ENCODE measurements around the gene MYBBP1A.

Gene MYBBP1A

GRCh38 chr17:4551796-4552525, 3.2 kb downstream of the MYBBP1A start:
- H3K36me3 ChIP-seq (ENCODE audit: control insufficient read depth in 4 of 4, insufficient read depth in 4 of 4, low read length in 3 of 4), result peaks cover 4 to 68% (median 55%) of the 10 kb centered on the region in 4 experiments
- POLR2A ChIA-PET, result no interaction called here
- WGBS (ENCODE audit: insufficient coverage), result over 99% methylated on average over 23 of the region's 27 CpGs

GRCh38 chr17:4551141-4551540, 4.0 kb downstream of the MYBBP1A start:
- WGBS (ENCODE audit: insufficient coverage), result 82% methylated on average over 5 of the region's 8 CpGs
- ChIA-PET POLR2A (no interaction called here), CTCF (interaction anchor here (1.2 to 5.4 kb wide), 6 partner anchors 12 to 74 kb away, joined by 3 to 18 read pairs (median 6); no protein-coding TSS in a partner anchor)
- Histone ChIP-seq H3K27me3 (replicated peaks in 2 of 5; ENCODE audit: control insufficient read depth in 4 of 5, insufficient read depth in 5 of 5, low read length in 4 of 5) (no peaks in the 10 kb centered on the region), H3K9me3 (ENCODE audit: control extremely low read depth in 1 of 5, control insufficient read depth in 4 of 5, insufficient read depth in 2 of 5, low read depth in 1 of 5, low read length in 4 of 5) (no peaks in the 10 kb centered on the region), H3K36me3 (ENCODE audit: control insufficient read depth in 4 of 4, insufficient read depth in 4 of 4, low read length in 3 of 4) (peaks cover 4 to 75% (median 61%) of the 10 kb centered on the region in 4 experiments), H3K4me1 (ENCODE audit: control extremely low read depth in 1 of 4, control insufficient read depth in 4 of 4, insufficient read depth in 4 of 4, low read length in 3 of 4) (peaks cover 0 to 24% (median 22%) of the 10 kb centered on the region in 4 experiments), H3K27ac (ENCODE audit: insufficient read depth in 1 of 2, low read depth in 1 of 2, low read length in 2 of 2, poor library complexity in 1 of 2, severe bottlenecking in 2 of 2) (no peak overlapping the region), H3K4me3 (ENCODE audit: control insufficient read depth in 1 of 7, extremely low read depth in 1 of 7, insufficient read depth in 4 of 7, low read depth in 2 of 7, low read length in 6 of 7) (no peak overlapping the region)
- peak; percentile 30 to 63 (median 59) for DNase-seq

More at GRCh38 chr17:4551796-4552525, 3.2 kb downstream of the MYBBP1A start:
- H3K4me3 ChIP-seq (ENCODE audit: control insufficient read depth in 1 of 7, extremely low read depth in 1 of 7, insufficient read depth in 4 of 7, low read depth in 2 of 7, low read length in 6 of 7), result no peak overlapping the region
- DNase-seq, result no peak
- no peaks in the 10 kb centered on the region for H3K9me3 ChIP-seq (ENCODE audit: control extremely low read depth in 1 of 5, control insufficient read depth in 4 of 5, insufficient read depth in 2 of 5, low read depth in 1 of 5, low read length in 4 of 5)
- H3K4me1 ChIP-seq (ENCODE audit: control extremely low read depth in 1 of 4, control insufficient read depth in 4 of 4, insufficient read depth in 4 of 4, low read length in 3 of 4), result peaks cover 0 to 26% (median 24%) of the 10 kb centered on the region in 4 experiments
- CTCF ChIA-PET, result interaction anchor here (0.6 to 5.4 kb wide), 10 partner anchors 10 to 199 kb away, joined by 3 to 18 read pairs (median 4); no protein-coding TSS in a partner anchor
- no peaks in the 10 kb centered on the region for H3K27me3 ChIP-seq (replicated peaks in 2 of 5; ENCODE audit: control insufficient read depth in 4 of 5, insufficient read depth in 5 of 5, low read length in 4 of 5)
- no peak overlapping the region for H3K27ac ChIP-seq (ENCODE audit: insufficient read depth in 1 of 2, low read depth in 1 of 2, low read length in 2 of 2, poor library complexity in 1 of 2, severe bottlenecking in 2 of 2)

GRCh38 chr17:4550534-4551039, 4.6 kb downstream of the MYBBP1A start:
- H3K27ac ChIP-seq (ENCODE audit: insufficient read depth in 1 of 2, low read depth in 1 of 2, low read length in 2 of 2, poor library complexity in 1 of 2, severe bottlenecking in 2 of 2), result no peak overlapping the region
- no peak for DNase-seq
- peaks cover 0 to 19% (median 16%) of the 10 kb centered on the region in 4 experiments for H3K4me1 ChIP-seq (ENCODE audit: control extremely low read depth in 1 of 4, control insufficient read depth in 4 of 4, insufficient read depth in 4 of 4, low read length in 3 of 4)
- H3K27me3 ChIP-seq (replicated peaks in 2 of 5; ENCODE audit: control insufficient read depth in 4 of 5, insufficient read depth in 5 of 5, low read length in 4 of 5), result no peaks in the 10 kb centered on the region
- ChIA-PET POLR2A (no interaction called here), CTCF (interaction anchor here (1.2 to 5.4 kb wide), 5 partner anchors 13 to 33 kb away, joined by 4 to 18 read pairs (median 6); no protein-coding TSS in a partner anchor)
- H3K9me3 ChIP-seq (ENCODE audit: control extremely low read depth in 1 of 5, control insufficient read depth in 4 of 5, insufficient read depth in 2 of 5, low read depth in 1 of 5, low read length in 4 of 5), result no peaks in the 10 kb centered on the region
- peaks cover 4 to 78% (median 63%) of the 10 kb centered on the region in 4 experiments for H3K36me3 ChIP-seq (ENCODE audit: control insufficient read depth in 4 of 4, insufficient read depth in 4 of 4, low read length in 3 of 4)
- no peak overlapping the region for H3K4me3 ChIP-seq (ENCODE audit: control insufficient read depth in 1 of 7, extremely low read depth in 1 of 7, insufficient read depth in 4 of 7, low read depth in 2 of 7, low read length in 6 of 7)
- 95% methylated on average over 16 of the region's 16 CpGs for WGBS (ENCODE audit: insufficient coverage)

- Histone ChIP-seq H3K9me3 (ENCODE audit: control extremely low read depth in 1 of 5, control insufficient read depth in 4 of 5, insufficient read depth in 2 of 5, low read depth in 1 of 5, low read length in 4 of 5) (no peaks in the 10 kb centered on the region), H3K36me3 (ENCODE audit: control insufficient read depth in 4 of 4, insufficient read depth in 4 of 4, low read length in 3 of 4) (peaks cover 4 to 84% (median 66%) of the 10 kb centered on the region in 4 experiments), H3K4me3 (ENCODE audit: control insufficient read depth in 1 of 7, extremely low read depth in 1 of 7, insufficient read depth in 4 of 7, low read depth in 2 of 7, low read length in 6 of 7) (no peak overlapping the region), H3K4me1 (ENCODE audit: control extremely low read depth in 1 of 4, control insufficient read depth in 4 of 4, insufficient read depth in 4 of 4, low read length in 3 of 4) (peaks cover 0 to 14% (median 13%) of the 10 kb centered on the region in 4 experiments), H3K27me3 (replicated peaks in 2 of 5; ENCODE audit: control insufficient read depth in 4 of 5, insufficient read depth in 5 of 5, low read length in 4 of 5) (no peaks in the 10 kb centered on the region), H3K27ac (ENCODE audit: insufficient read depth in 1 of 2, low read depth in 1 of 2, low read length in 2 of 2, poor library complexity in 1 of 2, severe bottlenecking in 2 of 2) (no peak overlapping the region)
- 94% methylated on average over 22 of the region's 25 CpGs for WGBS (ENCODE audit: insufficient coverage)
- CTCF ChIA-PET, result interaction anchor here (0.6 to 5.4 kb wide), 4 partner anchors 12 to 35 kb away, joined by 3 to 18 read pairs (median 6); no protein-coding TSS in a partner anchor
- POLR2A ChIA-PET, result no interaction called here
- no peak for DNase-seq
These were observed 5.2 kb downstream of the MYBBP1A start for GRCh38 chr17:4549781-4550533.

GRCh38 chr17:4548721-4549531, 6.3 kb downstream of the MYBBP1A start:
- Histone ChIP-seq H3K4me3 (ENCODE audit: control insufficient read depth in 1 of 7, extremely low read depth in 1 of 7, insufficient read depth in 4 of 7, low read depth in 2 of 7, low read length in 6 of 7) (no peak overlapping the region), H3K9me3 (ENCODE audit: control extremely low read depth in 1 of 5, control insufficient read depth in 4 of 5, insufficient read depth in 2 of 5, low read depth in 1 of 5, low read length in 4 of 5) (no peaks in the 10 kb centered on the region), H3K27ac (ENCODE audit: insufficient read depth in 1 of 2, low read depth in 1 of 2, low read length in 2 of 2, poor library complexity in 1 of 2, severe bottlenecking in 2 of 2) (no peak overlapping the region), H3K36me3 (ENCODE audit: control insufficient read depth in 4 of 4, insufficient read depth in 4 of 4, low read length in 3 of 4) (peaks cover 4 to 92% (median 69%) of the 10 kb centered on the region in 4 experiments), H3K27me3 (replicated peaks in 2 of 5; ENCODE audit: control insufficient read depth in 4 of 5, insufficient read depth in 5 of 5, low read length in 4 of 5) (no peaks in the 10 kb centered on the region), H3K4me1 (ENCODE audit: control extremely low read depth in 1 of 4, control insufficient read depth in 4 of 4, insufficient read depth in 4 of 4, low read length in 3 of 4) (peaks cover 0 to 3% (median 2%) of the 10 kb centered on the region in 4 experiments)
- DNase-seq, result no peak
- ChIA-PET CTCF (interaction anchor here (1.8 to 5.4 kb wide), 2 partner anchors 11 to 18 kb away, joined by 5 to 18 read pairs; no protein-coding TSS in a partner anchor), POLR2A (no interaction called here)
- 97% methylated on average over 24 of the region's 24 CpGs for WGBS (ENCODE audit: insufficient coverage)

GRCh38 chr17:4548061-4548461, 7.1 kb downstream of the MYBBP1A start:
- H3K4me3 ChIP-seq (ENCODE audit: control insufficient read depth in 1 of 7, extremely low read depth in 1 of 7, insufficient read depth in 4 of 7, low read depth in 2 of 7, low read length in 6 of 7), result no peak overlapping the region
- no peaks in the 10 kb centered on the region for H3K9me3 ChIP-seq (ENCODE audit: control extremely low read depth in 1 of 5, control insufficient read depth in 4 of 5, insufficient read depth in 2 of 5, low read depth in 1 of 5, low read length in 4 of 5)
- no peaks in the 10 kb centered on the region for H3K4me1 ChIP-seq (ENCODE audit: control extremely low read depth in 1 of 4, control insufficient read depth in 4 of 4, insufficient read depth in 4 of 4, low read length in 3 of 4)
- 96% methylated on average over 17 of the region's 18 CpGs for WGBS (ENCODE audit: insufficient coverage)
- peaks cover 3 to 92% (median 68%) of the 10 kb centered on the region in 4 experiments for H3K36me3 ChIP-seq (ENCODE audit: control insufficient read depth in 4 of 4, insufficient read depth in 4 of 4, low read length in 3 of 4)
- ChIA-PET CTCF (interaction anchor here (1.8 to 5.4 kb wide), 2 partner anchors 10 to 19 kb away, joined by 5 to 18 read pairs; no protein-coding TSS in a partner anchor), POLR2A (no interaction called here)
- H3K27ac ChIP-seq (ENCODE audit: insufficient read depth in 1 of 2, low read depth in 1 of 2, low read length in 2 of 2, poor library complexity in 1 of 2, severe bottlenecking in 2 of 2), result no peak overlapping the region
- H3K27me3 ChIP-seq (replicated peaks in 2 of 5; ENCODE audit: control insufficient read depth in 4 of 5, insufficient read depth in 5 of 5, low read length in 4 of 5), result no peaks in the 10 kb centered on the region
- no peak for DNase-seq

Measured in common myeloid progenitor, CD34-positive (primary cell).